Gastroesophageal sphincter (tissue), 3 donors: ENCODE measurements around the gene POTEJ.
"Not testable (repeated sequence)": the region's sequence is repeated elsewhere in the genome, so short reads cannot be mapped to it uniquely, and the experiment has no call there.

ENCODE experiments used
- EP300 ChIP-seq: sonication (generic); formaldehyde crosslinking; IDR thresholded peaks from one replicate; pipeline ENCODE4 v1.6.1; 2017; ENCODE audit warnings: antibody characterized with exemption, mild to moderate bottlenecking
- POLR2A ChIP-seq, 2 donors: fragments of 450-650 bp; IDR thresholded peaks; one replicate each; pipeline ENCODE4 v1.6.1; 2017; ENCODE audit warnings: antibody characterized with exemption in 2 of 2, mild to moderate bottlenecking in 2 of 2, moderate library complexity in 1 of 2
- POLR2AphosphoS5 ChIP-seq: sonication (generic); formaldehyde crosslinking; IDR thresholded peaks from one replicate; pipeline ENCODE4 v1.6.1; 2017; ENCODE audit warnings: antibody characterized with exemption
- TF ChIP-seq, protein P1 (sequence below), 4 experiments: fragments of 200-600 bp in 2 of 4; fragments of 450-650 bp in 2 of 4; sonication (generic) in 1 of 4; IDR thresholded peaks; one replicate each; pipeline ENCODE4 v1.5.1; 2017 to 2019; ENCODE audit warnings: antibody characterized with exemption in 4 of 4, mild to moderate bottlenecking in 2 of 4, moderate library complexity in 2 of 4

DNA sequence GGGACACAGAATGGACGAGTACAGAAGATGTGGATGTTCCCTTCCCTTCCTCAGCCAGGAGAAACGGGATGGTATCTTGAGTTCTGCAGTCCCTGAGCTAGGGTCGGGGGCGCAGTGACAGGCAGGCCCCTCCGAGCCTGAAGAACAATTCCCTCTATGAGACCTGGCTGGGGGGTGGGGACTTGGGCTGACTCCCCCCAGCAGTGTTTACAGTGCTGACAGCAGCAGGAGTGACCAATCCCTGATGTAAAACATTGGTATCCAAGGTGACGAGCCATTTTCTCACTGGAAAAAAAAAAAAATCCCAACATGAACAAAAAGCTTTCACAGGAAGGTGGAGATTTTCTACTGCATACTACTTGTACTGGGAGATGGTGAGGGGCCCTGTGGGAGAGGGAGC lies 11.8 kb upstream of the POTEJ start, which contains the start of gene CFC1:
- TF ChIP-seq, protein P1, sequence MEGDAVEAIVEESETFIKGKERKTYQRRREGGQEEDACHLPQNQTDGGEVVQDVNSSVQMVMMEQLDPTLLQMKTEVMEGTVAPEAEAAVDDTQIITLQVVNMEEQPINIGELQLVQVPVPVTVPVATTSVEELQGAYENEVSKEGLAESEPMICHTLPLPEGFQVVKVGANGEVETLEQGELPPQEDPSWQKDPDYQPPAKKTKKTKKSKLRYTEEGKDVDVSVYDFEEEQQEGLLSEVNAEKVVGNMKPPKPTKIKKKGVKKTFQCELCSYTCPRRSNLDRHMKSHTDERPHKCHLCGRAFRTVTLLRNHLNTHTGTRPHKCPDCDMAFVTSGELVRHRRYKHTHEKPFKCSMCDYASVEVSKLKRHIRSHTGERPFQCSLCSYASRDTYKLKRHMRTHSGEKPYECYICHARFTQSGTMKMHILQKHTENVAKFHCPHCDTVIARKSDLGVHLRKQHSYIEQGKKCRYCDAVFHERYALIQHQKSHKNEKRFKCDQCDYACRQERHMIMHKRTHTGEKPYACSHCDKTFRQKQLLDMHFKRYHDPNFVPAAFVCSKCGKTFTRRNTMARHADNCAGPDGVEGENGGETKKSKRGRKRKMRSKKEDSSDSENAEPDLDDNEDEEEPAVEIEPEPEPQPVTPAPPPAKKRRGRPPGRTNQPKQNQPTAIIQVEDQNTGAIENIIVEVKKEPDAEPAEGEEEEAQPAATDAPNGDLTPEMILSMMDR (IDR thresholded peaks at IDR 0.05), result not testable (repeated sequence)
- TF ChIP-seq POLR2AphosphoS5; POLR2A (IDR thresholded peaks at IDR 0.05); EP300: not testable (repeated sequence)
